PFSK-1 (cell line): ENCODE measurements around the gene MGLL.

ENCODE experiments used
- FOXP2 ChIP-seq: optimal IDR thresholded peaks from 2 replicates; pipeline ENCODE3; 2011; ENCODE audit warnings: borderline replicate concordance, control low read depth, inconsistent platforms; ENCODE audit not compliant: insufficient read depth; ENCODE audit errors: extremely low read length, extremely low read depth
- POLR2AphosphoS5 ChIP-seq: IDR thresholded peaks from 2 replicates; pipeline ENCODE4 v1.6.1; 2012; ENCODE audit warnings: low read depth, mild to moderate bottlenecking, control low read depth, low read length, moderate library complexity
- REST ChIP-seq, 2 experiments: IDR thresholded peaks; 2 replicates each; pipeline versions ENCODE4 v1.6.1 to v1.8.0; 2011 to 2012; ENCODE audit warnings: low read depth in 2 of 2, low read length in 2 of 2, control low read depth in 1 of 2, inconsistent platforms in 1 of 2, mild to moderate bottlenecking in 1 of 2, moderate library complexity in 1 of 2; ENCODE audit not compliant: insufficient read depth in 1 of 2
- SIN3A ChIP-seq: IDR thresholded peaks from 2 replicates; pipeline ENCODE4 v1.6.1; 2012; ENCODE audit warnings: mild to moderate bottlenecking, low read length, moderate library complexity, borderline replicate concordance; ENCODE audit not compliant: insufficient read depth
- TAF1 ChIP-seq: IDR thresholded peaks from 2 replicates; pipeline ENCODE4 v1.6.1; 2012; ENCODE audit warnings: low read length, control low read depth, borderline replicate concordance; ENCODE audit not compliant: insufficient read depth

MGLL gene

GRCh38 chr3:127706312-127706711 lies 116.0 kb downstream of the MGLL start:
- TF ChIP-seq POLR2AphosphoS5 (no peak), SIN3A (no peak), FOXP2 (no peak), REST (IDR thresholded peaks at IDR 0.05; ENCODE audit: insufficient read depth in 1 of 2, low read depth in 2 of 2, low read length in 2 of 2) (no peak), TAF1 (no peak)

- TF ChIP-seq POLR2AphosphoS5 (no peak), FOXP2 (no peak), REST (IDR thresholded peaks at IDR 0.05; ENCODE audit: insufficient read depth in 1 of 2, low read depth in 2 of 2, low read length in 2 of 2) (no peak), TAF1 (no peak), SIN3A (no peak)
Measured at GRCh38 chr3:127702151-127702578, 120.2 kb downstream of the MGLL start.

GRCh38 chr3:127701280-127701911 lies 120.9 kb downstream of the MGLL start:
- TF ChIP-seq TAF1 (no peak), POLR2AphosphoS5 (no peak), REST (IDR thresholded peaks at IDR 0.05; ENCODE audit: insufficient read depth in 1 of 2, low read depth in 2 of 2, low read length in 2 of 2) (no peak), SIN3A (no peak), FOXP2 (no peak)

- TF ChIP-seq SIN3A (no peak), TAF1 (no peak), FOXP2 (no peak), POLR2AphosphoS5 (no peak), REST (IDR thresholded peaks at IDR 0.05; ENCODE audit: insufficient read depth in 1 of 2, low read depth in 2 of 2, low read length in 2 of 2) (no peak)
Measured at GRCh38 chr3:127700406-127700805, 121.9 kb downstream of the MGLL start.
